Measurements from ENCODE around the gene RYK. TPM values are rescaled to one million over a fixed set of nuclear protein-coding genes. Genes with fewer than 3 reads are reported as not detected.

The RYK gene
- total RNA-seq = 10 to 100 TPM; 42.9 to 44.9 TPM
- total RNA-seq = 36.0 to 45.5 reads per million in 2 donors

- H3K9me3 ChIP-seq (ENCODE audit: control insufficient read depth, low read length, poor library complexity, severe bottlenecking) = no peaks in the 10 kb centered on the region
- Mint-ChIP-seq H3K4me1 (peaks cover 37% of the 10 kb centered on the region), H3K27ac (peak within 1 kb of the TSS; percentile 93), H3K27me3 (no peaks in the 10 kb centered on the region), H3K4me3 (peak within 1 kb of the TSS; percentile 98), H3K36me3 (ENCODE audit: low read depth) (peaks cover 4% of the 10 kb centered on the region)
- ATAC-seq (peak; percentile 87), DNase-seq (peak; percentile 63 to 69 (median 65))
Measured at GRCh38 chr3:134250717-134251220, at the start of gene RYK. TSS of gene RYK (minus strand) at chr3:134250859. CDS start at chr3:134250654, 205 bp downstream.

- DNase-seq (no peak), ATAC-seq (no peak)
- no peaks in the 10 kb centered on the region for H3K9me3 ChIP-seq (ENCODE audit: control insufficient read depth, low read length, poor library complexity, severe bottlenecking)
- Mint-ChIP-seq H3K4me1 (peaks cover 6% of the 10 kb centered on the region), H3K27me3 (peaks cover 18% of the 10 kb centered on the region), H3K36me3 (ENCODE audit: low read depth) (no peaks in the 10 kb centered on the region), H3K4me3 (no peak overlapping the region), H3K27ac (no peak overlapping the region)
Measured at GRCh38 chr3:134299888-134300206, 49.2 kb upstream of the RYK start.

- no peak for DNase-seq
- H3K9me3 ChIP-seq (ENCODE audit: control insufficient read depth, low read length, poor library complexity, severe bottlenecking) = no peaks in the 10 kb centered on the region
- Mint-ChIP-seq H3K27ac (no peak overlapping the region), H3K36me3 (ENCODE audit: low read depth) (no peaks in the 10 kb centered on the region), H3K4me3 (no peak overlapping the region), H3K27me3 (peaks cover 18% of the 10 kb centered on the region), H3K4me1 (peaks cover 6% of the 10 kb centered on the region)
- ATAC-seq = no peak
Measured at GRCh38 chr3:134299185-134299887, 48.7 kb upstream of the RYK start.

GRCh38 chr3:134298249-134298648 is 47.6 kb upstream of the RYK start:
- no peaks in the 10 kb centered on the region for H3K9me3 ChIP-seq (ENCODE audit: control insufficient read depth, low read length, poor library complexity, severe bottlenecking)
- Mint-ChIP-seq H3K36me3 (ENCODE audit: low read depth) (no peaks in the 10 kb centered on the region), H3K4me1 (peaks cover 6% of the 10 kb centered on the region), H3K27ac (no peak overlapping the region), H3K27me3 (peaks cover 18% of the 10 kb centered on the region), H3K4me3 (no peak overlapping the region)
- no peak for DNase-seq
- ATAC-seq = no peak

GRCh38 chr3:134296616-134297015 is 46.0 kb upstream of the RYK start:
- DNase-seq = no peak
- Mint-ChIP-seq H3K27ac (no peak overlapping the region), H3K36me3 (ENCODE audit: low read depth) (no peaks in the 10 kb centered on the region), H3K4me1 (peaks cover 9% of the 10 kb centered on the region), H3K27me3 (peaks cover 18% of the 10 kb centered on the region), H3K4me3 (no peak overlapping the region)
- no peak for ATAC-seq
- H3K9me3 ChIP-seq (ENCODE audit: control insufficient read depth, low read length, poor library complexity, severe bottlenecking) = no peaks in the 10 kb centered on the region

GRCh38 chr3:134295930-134296329 is 45.3 kb upstream of the RYK start:
- H3K27me3 Mint-ChIP-seq = peaks cover 18% of the 10 kb centered on the region
- ATAC-seq = no peak

GRCh38 chr3:134294302-134295280 is 43.9 kb upstream of the RYK start:
- peaks cover 18% of the 10 kb centered on the region for H3K27me3 Mint-ChIP-seq
- no peaks in the 10 kb centered on the region for H3K36me3 Mint-ChIP-seq (ENCODE audit: low read depth)
- H3K4me3 Mint-ChIP-seq = no peak overlapping the region
- ATAC-seq (peak; percentile 98), DNase-seq (peak in 1 of 3 donors; percentile 18)
- H3K9me3 ChIP-seq (ENCODE audit: control insufficient read depth, low read length, poor library complexity, severe bottlenecking) = no peaks in the 10 kb centered on the region
- peaks cover 12% of the 10 kb centered on the region for H3K4me1 Mint-ChIP-seq
- H3K27ac Mint-ChIP-seq = no peak overlapping the region

More at GRCh38 chr3:134295930-134296329, 45.3 kb upstream of the RYK start:
- no peaks in the 10 kb centered on the region for H3K36me3 Mint-ChIP-seq (ENCODE audit: low read depth)
- no peak overlapping the region for H3K4me3 Mint-ChIP-seq
- peaks cover 12% of the 10 kb centered on the region for H3K4me1 Mint-ChIP-seq
- no peak for DNase-seq
- no peak overlapping the region for H3K27ac Mint-ChIP-seq
- H3K9me3 ChIP-seq (ENCODE audit: control insufficient read depth, low read length, poor library complexity, severe bottlenecking) = no peaks in the 10 kb centered on the region

- no peak overlapping the region for H3K27ac Mint-ChIP-seq
- H3K4me1 Mint-ChIP-seq = peaks cover 9% of the 10 kb centered on the region
- H3K9me3 ChIP-seq (ENCODE audit: control insufficient read depth, low read length, poor library complexity, severe bottlenecking) = no peaks in the 10 kb centered on the region
- no peak for ATAC-seq
- no peaks in the 10 kb centered on the region for H3K36me3 Mint-ChIP-seq (ENCODE audit: low read depth)
- DNase-seq = no peak
- H3K27me3 Mint-ChIP-seq = peaks cover 5% of the 10 kb centered on the region
- H3K4me3 Mint-ChIP-seq = no peak overlapping the region
Measured at GRCh38 chr3:134291319-134292254, 40.9 kb upstream of the RYK start.

GRCh38 chr3:134287512-134287911 is 36.9 kb upstream of the RYK start:
- Mint-ChIP-seq H3K4me3 (no peak overlapping the region), H3K4me1 (peaks cover 6% of the 10 kb centered on the region), H3K27ac (no peak overlapping the region), H3K27me3 (peaks cover 7% of the 10 kb centered on the region), H3K36me3 (ENCODE audit: low read depth) (no peaks in the 10 kb centered on the region)
- H3K9me3 ChIP-seq (ENCODE audit: control insufficient read depth, low read length, poor library complexity, severe bottlenecking) = no peaks in the 10 kb centered on the region
- no peak for DNase-seq
- ATAC-seq = no peak

GRCh38 chr3:134284438-134284837 is 33.8 kb upstream of the RYK start:
- DNase-seq (no peak), ATAC-seq (no peak)
- no peaks in the 10 kb centered on the region for H3K4me1 Mint-ChIP-seq
- H3K4me3 Mint-ChIP-seq = no peak overlapping the region
- H3K9me3 ChIP-seq (ENCODE audit: control insufficient read depth, low read length, poor library complexity, severe bottlenecking) = no peaks in the 10 kb centered on the region
- no peaks in the 10 kb centered on the region for H3K36me3 Mint-ChIP-seq (ENCODE audit: low read depth)
- peaks cover 11% of the 10 kb centered on the region for H3K27me3 Mint-ChIP-seq
- H3K27ac Mint-ChIP-seq = no peak overlapping the region

GRCh38 chr3:134282659-134283047 is 32.0 kb upstream of the RYK start:
- Mint-ChIP-seq H3K4me3 (no peak overlapping the region), H3K27ac (no peak overlapping the region), H3K4me1 (no peaks in the 10 kb centered on the region), H3K27me3 (peaks cover 11% of the 10 kb centered on the region), H3K36me3 (ENCODE audit: low read depth) (no peaks in the 10 kb centered on the region)
- no peaks in the 10 kb centered on the region for H3K9me3 ChIP-seq (ENCODE audit: control insufficient read depth, low read length, poor library complexity, severe bottlenecking)
- ATAC-seq (no peak), DNase-seq (no peak)

- H3K36me3 Mint-ChIP-seq (ENCODE audit: low read depth) = peaks cover 2% of the 10 kb centered on the region
Measured at GRCh38 chr3:134281912-134282658, 31.4 kb upstream of the RYK start.

More at GRCh38 chr3:134281912-134282658, 31.4 kb upstream of the RYK start:
- DNase-seq (no peak), ATAC-seq (no peak)
- no peak overlapping the region for H3K4me3 Mint-ChIP-seq
- H3K4me1 Mint-ChIP-seq = no peaks in the 10 kb centered on the region
- peaks cover 16% of the 10 kb centered on the region for H3K27me3 Mint-ChIP-seq
- no peaks in the 10 kb centered on the region for H3K9me3 ChIP-seq (ENCODE audit: control insufficient read depth, low read length, poor library complexity, severe bottlenecking)
- no peak overlapping the region for H3K27ac Mint-ChIP-seq

Data from T-helper 17 cell (primary cell).